NCI-H2196 (cell line): ENCODE measurements around the gene UBR3.

ENCODE experiments used
- DNase-seq: peaks from one replicate; lab custom pipeline; 2025; ENCODE audit not compliant: unreplicated experiment; lab: John Stamatoyannopoulos, UW

UBR3 gene

DNA sequence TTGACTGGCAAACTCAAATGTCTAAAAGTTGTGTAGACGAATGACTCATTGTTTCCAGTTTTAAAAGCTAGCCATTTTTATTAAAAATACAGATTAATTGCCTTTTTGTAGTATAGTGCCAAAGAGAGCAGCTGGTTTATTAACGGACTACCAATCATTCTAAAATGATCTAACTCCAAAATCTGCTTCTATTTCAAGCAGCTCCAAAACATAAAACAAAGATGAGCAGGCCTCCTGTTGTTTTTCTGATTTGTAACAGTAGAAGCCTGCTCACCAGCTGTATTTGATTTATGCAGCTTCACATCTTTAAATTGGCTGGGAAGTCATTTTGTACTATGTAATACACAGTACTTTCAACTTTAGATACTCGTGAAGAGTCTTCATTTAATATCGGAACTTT lies 171.8 kb downstream of the UBR3 start:
- peak; percentile 11 for DNase-seq

DNA sequence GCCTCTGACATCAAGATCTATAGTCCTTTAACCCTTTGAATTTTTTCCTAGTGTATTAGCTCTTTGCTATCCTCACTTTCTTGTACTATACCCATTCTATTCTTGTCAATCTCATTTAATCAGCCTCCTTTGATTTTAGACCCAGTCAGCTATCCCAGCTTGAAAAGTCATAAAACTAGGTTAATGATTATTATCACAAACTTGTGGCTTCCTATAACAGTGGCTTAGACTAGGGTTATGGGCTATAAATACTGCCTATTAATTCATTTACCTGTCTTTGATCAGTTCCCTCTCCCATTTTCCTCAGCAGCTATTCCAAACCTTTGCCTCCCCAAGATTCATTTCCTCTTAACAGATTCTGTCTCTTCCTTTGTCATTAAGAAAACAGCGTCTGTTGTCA lies 174.8 kb downstream of the UBR3 start:
- no peak for DNase-seq

- DNase-seq, result no peak
Measured at GRCh38 chr2:170005702-170006101, 178.4 kb downstream of the UBR3 start.

DNA sequence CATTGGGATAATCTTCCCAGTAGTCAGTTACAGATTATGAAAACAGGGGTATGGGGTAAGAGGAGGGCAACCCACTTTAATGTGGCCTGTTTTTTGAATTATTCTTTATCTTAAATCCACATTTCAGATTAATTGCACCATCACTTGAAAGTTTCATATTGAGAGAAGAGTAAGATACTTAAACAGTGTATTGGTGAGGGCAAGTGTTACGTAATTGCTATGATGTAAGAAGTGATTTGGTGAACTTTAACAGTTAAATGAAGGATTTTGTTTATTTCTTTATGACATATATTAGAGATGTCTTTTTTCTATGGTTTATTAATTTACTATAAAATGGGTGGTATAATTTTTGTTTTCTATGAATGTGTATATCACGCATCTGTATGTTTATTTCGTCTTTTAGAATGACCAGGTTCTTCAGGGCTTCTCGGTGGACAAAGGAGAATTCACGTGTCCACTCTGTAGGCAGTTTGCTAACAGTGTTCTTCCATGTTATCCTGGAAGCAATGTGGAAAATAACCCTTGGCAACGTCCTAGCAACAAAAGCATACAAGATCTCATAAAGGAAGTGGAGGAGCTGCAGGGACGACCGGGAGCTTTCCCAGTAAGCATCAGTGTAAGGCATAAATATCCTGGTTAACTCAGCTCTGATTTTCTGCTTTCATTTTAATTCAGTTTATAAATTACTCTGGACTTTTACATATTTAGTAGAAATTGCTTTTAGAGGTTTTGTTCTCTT lies 179.5 kb downstream of the UBR3 start:
- DNase-seq, result no peak

GRCh38 chr2:170009209-170009608 lies 182.0 kb downstream of the UBR3 start:
- DNase-seq, result no peak

DNA sequence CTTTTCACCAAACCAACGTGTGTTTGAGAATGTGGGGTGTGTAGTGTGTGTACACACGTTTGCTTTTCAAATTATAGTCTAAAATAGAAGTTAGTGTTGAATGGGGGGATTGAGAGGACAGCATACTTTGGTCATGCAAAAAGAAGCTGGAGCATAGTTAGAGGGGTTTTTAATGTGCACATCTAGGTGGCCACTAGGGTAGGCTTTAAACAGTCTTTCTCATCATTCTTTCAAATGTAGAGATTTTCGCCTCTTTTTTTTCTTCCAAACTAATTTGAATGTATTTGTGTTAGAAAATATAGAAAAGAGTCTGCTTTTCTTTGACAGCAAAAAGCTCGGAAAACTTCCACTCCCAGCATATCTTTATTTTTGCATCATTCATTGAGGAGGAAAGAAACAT lies 185.5 kb downstream of the UBR3 start:
- no peak for DNase-seq

DNA sequence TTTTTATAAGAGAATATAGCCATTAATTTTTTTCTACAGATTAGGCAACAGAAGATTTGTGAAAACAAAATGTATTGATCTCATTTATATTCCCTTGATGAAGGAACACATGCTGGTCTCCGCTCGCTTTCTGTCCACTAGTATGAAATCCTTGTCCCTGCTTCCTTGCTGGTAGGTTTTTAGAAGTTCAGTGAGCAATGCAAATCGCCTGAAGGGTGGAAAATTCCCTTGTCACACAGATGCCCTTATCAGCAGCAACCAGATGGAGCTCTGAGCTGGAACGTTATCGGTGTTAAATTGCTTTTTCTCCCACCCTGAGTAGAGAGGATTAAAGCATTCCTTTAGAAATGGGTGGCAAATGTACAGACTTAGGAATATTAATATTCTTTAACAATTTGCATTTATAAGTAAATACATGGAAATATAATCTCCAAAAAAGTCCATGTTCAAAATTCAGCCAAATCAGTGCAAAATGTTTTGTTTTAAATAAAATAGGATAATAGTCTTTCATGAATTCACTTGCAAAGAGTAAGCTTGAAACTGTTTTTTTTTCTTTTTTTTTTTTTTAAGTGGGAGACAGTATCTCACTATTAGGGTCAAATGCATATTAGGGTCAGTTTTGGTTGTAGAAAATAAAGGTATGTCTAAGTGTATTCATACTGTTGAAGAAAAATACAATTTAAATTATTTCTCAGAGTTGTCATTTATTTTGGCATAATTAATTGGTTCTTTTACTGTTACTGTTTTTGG lies 186.7 kb downstream of the UBR3 start:
- DNase-seq, result no peak

DNA sequence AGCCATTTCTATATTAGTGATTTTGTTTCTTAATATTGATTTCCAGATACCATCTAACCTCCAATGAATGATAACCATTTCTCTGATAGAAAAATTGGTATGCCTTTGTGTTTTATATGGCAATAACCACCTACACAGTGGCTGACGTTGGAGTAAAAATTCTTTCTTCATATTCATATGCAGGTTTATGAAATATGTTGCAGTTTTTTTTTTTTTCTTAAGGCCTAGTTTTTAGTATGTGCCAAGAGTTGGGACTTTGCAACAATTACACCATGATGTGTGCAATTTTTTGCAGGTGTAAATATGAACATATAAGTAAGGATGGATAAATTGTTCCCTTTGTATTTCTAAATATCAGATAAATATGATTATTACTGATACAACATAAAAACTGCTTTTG lies 187.5 kb downstream of the UBR3 start:
- no peak for DNase-seq

DNA sequence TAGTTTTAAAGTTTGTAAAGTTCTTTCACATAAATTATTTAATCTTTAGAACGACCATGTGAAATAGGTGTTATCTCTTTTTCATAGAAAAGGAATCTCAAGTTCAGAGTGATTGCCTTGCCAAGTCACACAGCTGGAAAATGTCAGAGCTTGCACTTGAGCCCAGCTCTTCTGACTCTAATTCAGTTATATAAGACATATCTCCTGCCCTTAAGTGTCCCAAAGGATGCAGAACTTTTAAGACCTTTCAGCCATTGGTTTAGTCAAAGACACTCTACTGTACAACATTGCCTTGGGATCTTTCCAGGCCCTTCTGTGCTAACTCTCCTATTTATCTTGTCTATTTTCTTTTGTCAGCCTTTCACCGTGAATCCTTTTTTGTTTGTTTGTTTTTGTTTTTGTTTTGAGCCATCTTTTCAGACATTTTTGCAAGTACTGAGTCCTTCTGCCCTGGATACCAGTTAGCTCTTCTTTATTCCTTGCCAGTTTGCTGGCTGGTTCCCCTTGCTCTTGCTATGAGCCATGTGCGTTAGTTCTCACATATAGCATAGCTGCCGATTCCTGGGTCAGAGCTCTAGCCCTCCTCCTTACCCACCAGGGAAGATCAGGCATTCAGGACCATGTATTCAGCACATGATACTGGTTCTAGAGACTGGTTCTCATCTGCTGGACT lies 190.7 kb downstream of the UBR3 start:
- DNase-seq, result no peak

DNA sequence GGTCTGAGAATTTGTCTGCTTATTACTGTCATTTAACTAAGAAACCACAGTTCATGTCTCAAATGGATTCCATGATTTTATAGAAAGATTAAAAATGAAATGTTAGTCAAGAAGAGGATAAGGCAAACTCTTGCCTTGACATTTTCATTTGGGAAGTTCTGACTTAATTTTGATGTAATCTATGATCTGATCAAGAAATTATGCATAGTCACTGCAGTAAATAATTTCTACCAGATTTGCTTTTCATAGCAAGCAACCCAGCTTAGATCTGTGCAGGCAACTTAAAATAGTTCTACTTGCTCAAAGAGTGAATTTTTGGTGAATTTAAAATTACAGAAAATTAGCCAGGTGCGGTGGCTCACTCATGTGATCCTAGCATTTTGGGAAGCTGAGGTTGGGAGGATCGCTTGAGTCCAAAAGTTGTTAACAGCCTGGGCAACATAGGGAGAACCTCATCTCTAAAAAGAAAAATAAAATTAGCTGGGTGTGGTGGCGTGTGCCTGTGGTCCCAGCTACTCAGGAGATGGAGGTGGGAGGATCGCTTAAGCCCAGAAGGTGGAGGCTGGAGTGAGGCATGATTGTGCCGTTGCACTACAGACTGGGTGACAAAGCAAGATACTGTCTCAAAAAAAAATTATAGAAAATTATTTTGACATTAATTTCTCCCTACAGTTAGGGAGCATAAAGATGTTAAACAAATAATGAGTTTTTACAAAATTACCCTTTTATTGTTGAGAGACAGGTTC lies 192.0 kb downstream of the UBR3 start:
- no peak for DNase-seq

DNA sequence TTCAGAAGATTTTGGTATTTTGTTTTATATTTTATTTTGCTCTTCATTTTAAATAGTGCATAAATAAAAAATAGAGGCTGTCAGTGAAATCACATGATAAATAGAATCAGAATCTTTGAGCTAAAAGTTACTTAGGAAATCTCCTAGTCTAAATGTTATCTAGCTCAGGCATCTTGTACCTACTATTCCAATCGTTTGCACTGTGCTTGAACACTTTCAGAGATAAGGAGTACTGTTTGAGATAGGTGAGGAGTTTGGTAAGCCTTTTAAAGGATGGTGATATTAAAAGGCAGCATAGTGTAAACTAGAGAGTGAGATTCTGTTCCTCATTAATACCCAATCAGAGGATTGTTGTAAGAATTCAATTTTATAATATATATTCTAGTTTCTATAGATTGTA lies 193.5 kb downstream of the UBR3 start:
- DNase-seq, result no peak

- DNase-seq, result peak; percentile 18
Measured at GRCh38 chr2:170022692-170023091, 195.4 kb downstream of the UBR3 start.

DNA sequence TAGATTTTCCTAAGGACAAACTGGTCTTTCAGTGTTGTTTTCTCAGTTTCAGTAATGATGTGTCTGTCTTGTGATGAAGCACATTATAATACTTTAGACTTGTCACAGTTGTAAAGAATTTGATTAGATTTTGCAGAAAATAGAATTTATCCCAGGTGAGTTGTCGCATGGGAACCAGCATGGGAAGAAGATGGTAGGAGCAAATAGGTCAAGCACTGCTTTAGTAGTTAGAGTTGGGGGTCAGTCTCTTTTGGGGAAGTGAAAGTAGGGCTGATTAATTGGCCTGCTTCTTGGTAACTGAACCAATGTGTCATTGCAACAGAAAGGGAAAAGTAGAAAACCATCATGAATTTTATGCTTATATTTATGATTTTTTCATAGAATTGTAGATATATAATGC lies 197.5 kb downstream of the UBR3 start:
- DNase-seq, result no peak

- DNase-seq, result no peak
Measured at GRCh38 chr2:170025223-170025622, 198.0 kb downstream of the UBR3 start.

GRCh38 chr2:170026361-170026760 lies 199.1 kb downstream of the UBR3 start:
- no peak for DNase-seq

DNA sequence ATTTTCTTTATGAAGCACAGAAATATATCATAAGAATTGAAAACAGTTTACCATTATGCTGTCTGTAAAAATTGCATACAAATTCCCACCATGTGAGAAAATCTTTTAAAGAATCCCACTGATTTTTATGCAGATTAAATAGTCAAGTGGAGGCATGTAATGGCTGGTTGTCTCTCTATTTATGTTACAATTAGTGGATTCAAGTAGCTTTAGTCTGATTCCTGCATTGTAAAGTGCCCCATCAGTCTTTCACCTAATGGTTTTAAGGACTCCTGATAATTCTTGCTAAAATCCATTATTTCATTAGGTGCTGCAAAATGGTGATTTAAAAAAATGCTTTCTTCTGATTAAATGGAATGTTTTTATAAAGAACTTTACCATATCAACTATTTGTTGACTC lies 202.3 kb downstream of the UBR3 start:
- no peak for DNase-seq

GRCh38 chr2:170030040-170030439 lies 202.8 kb downstream of the UBR3 start:
- no peak for DNase-seq

GRCh38 chr2:170031288-170031687 lies 204.0 kb downstream of the UBR3 start:
- DNase-seq, result no peak

DNA sequence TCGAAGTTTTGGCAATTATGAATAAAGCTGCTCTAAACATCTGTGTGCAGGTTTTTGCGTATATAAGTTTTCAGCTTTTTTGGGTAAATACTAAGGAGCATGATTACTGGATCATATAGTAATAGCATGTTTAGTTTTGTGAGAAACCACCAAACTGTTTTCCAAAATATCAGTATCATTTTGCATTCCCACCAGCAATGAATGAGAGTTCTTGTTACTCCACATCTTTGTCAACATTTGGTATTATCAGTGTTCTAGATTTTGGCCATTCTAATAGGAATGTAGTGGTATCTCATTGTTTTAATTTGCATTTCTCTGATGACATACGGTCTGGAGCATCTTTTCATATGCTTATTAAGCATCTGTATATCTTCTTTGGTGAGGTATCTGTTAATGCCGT lies 207.3 kb downstream of the UBR3 start:
- no peak for DNase-seq

DNA sequence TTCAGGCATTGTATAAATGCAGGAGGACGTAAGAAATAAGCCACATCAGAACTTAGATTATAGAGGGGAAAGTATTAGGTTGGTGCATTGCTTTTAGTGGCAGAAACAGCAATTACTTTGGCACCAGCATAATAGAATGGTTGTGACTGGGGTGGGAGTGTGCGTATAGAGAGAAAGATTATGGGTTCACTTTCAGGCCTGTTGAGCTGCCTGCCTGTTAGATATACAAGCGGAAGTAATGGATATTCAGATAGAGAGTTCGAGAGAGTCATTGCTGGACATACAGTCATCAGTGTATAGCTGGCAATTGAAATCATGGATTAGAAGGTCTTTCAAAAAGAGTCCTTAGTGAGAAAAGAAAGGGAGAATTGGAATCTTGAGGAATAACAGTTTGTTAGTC lies 211.5 kb downstream of the UBR3 start:
- DNase-seq, result no peak

- DNase-seq, result no peak
Measured at GRCh38 chr2:170039401-170040172, 212.3 kb downstream of the UBR3 start.
